SIG-M5 treated with dmso at 0.1 percent for 504 hours (cell line): ENCODE measurements around the gene IFT122.
A peak's percentile ranks its signal among the peaks of the same experiment; 100 is the strongest.
"Not testable (repeated sequence)": the region's sequence is repeated elsewhere in the genome, so short reads cannot be mapped to it uniquely, and the experiment has no call there.

Experiments used
- DNase-seq: peaks from one replicate; lab custom pipeline; 2025; ENCODE audit not compliant: unreplicated experiment; lab: John Stamatoyannopoulos, UW

The IFT122 gene

DNA sequence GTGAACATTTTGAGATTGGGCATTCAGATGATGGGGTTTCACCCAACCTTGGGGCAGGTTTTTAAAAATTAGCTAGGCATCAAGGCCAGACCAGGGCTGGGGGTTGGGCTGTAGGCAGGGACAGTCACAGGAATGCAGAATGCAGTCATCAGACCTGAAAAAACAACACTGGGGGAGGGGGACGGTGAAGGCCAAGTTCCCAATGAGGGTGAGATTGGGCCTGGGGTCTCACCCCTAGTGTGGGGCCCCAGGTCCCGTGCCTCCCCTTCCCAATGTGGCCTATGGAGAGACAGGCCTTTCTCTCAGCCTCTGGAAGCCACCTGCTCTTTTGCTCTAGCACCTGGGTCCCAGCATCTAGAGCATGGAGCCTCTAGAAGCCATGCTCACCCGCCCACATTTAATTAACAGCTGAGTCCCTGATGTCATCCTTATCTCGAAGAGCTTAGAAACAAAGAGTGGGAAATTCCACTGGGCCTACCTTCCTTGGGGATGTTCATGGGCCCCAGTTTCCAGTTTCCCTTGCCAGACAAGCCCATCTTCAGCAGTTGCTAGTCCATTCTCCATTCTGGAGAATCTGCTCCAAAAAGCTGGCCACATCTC lies 94.5 kb downstream of the IFT122 start:
- no peak for DNase-seq

DNA sequence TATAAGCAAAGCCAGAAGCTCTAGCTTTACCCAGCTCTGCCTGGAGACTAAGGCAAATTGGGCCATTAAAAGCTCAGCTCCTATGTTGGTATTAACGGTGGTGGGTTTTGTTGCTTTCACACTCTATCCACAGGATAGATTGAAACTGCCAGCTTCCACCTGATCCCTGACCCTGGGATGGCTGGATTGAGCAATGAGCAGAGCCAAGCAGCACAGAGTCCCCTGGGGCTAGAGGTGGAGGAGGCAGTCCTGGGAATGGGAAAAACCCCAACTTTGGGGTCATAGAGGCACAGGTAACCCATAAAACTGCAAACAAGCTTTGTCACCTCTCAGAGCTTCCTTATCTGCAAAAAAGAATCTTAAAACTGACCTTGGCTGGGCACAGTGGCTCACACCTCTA lies 95.1 kb downstream of the IFT122 start:
- DNase-seq = no peak

DNA sequence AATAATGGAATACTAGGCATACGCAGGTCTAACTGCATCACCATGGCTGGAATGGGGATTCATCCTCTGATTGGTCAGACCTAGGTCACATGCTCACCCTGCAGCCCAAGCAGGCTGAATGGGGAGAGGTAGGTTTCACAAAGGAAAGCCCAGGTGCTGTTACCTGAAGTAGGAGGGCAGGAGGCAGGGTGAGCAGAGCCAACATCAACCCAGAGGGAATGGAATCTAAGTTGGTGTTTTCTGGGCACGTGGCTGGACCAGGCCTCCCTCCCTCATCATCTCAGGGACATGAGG lies 96.3 kb downstream of the IFT122 start:
- DNase-seq = no peak

DNA sequence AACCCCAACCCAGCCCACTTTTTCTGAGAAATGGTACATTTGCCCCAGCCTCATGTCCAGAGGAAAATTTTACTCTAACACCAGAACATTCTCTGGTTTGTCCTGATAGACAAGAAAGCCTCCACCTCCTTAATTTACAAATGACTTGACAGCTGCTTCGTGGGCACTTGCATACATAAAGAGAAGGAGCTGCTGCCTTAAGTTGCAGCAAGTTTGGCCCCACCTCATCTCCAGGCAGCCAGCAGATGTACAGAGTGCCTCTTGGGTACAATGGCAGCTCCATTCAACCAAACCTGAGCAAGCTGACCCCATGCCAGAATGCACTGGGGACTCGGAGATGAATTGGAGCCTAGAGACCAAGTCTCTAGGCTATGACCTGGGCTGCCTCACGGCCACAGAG lies 96.8 kb downstream of the IFT122 start:
- no peak for DNase-seq

DNA sequence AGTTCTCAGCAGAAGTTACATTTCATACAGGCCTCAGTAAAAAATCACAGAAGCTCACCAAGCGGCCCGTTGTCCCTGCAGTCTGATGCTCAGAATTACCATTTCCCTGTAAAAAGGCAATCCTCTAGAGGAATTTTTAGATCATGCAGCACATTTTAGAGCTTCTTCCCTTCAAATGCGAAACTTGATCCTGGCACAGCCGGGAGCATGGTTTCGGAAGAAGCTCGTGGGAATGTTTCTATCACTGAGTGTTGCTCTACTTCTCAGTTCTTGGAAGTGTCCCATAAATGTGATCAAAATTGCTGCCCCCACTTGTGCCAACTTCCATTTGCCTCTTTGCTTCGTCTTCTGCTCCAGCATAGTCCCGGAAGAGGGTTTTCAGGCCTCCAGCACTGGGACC lies 99.2 kb downstream of the IFT122 start:
- no peak for DNase-seq

DNA sequence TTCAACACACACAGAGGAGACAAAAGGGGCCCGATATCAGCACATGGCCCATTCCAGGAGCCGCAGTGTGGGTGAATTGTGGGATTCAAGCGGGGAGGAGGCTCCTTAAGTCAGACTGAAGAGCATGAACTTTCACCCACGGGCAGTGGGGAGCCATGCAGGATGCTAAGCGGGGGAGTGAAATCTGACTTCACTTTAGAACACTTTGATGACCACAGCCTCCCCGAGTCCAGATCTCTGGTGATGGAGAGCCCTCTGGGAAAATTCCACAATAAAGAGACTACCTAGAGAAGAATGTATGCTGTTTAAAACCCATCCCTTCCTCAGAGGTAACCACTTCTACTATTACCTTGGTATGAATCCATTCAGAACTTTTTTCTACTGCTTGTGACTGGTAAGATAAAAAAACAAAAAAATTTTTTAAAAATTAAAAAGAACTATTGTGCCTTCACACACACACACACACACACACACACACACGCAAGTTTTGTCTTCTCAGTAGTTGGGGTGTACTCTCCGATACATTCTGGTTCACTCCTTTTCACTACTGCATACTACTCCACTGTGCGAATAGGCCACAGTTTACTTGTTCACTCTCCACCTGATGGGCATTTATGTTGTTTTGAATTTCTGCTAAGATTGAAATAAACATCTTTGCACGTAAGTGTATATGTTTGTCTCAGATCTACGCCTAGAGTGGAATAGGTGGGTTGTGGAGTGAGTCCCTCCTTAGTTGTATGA lies 100.9 kb downstream of the IFT122 start:
- no peak for DNase-seq

DNA sequence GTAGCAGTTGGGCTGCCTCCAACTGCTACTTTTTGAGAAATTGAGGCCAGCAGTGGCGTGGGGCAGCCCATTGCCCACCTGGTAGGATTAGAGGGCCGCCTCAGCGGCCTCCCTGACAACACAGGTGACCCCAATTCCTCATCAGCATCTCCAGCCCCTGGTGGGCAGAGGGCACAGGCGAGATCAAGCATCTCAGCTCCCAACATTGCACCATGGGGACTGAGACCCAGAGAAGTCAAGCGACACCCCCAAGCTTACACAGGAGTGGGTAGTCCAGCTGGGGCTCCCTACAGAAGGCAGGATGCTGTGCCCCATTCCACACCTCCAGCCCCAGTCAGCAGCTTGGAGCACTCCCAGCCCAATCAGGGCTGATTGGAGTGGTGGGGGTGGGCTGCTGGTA lies 102.7 kb downstream of the IFT122 start:
- no peak for DNase-seq

DNA sequence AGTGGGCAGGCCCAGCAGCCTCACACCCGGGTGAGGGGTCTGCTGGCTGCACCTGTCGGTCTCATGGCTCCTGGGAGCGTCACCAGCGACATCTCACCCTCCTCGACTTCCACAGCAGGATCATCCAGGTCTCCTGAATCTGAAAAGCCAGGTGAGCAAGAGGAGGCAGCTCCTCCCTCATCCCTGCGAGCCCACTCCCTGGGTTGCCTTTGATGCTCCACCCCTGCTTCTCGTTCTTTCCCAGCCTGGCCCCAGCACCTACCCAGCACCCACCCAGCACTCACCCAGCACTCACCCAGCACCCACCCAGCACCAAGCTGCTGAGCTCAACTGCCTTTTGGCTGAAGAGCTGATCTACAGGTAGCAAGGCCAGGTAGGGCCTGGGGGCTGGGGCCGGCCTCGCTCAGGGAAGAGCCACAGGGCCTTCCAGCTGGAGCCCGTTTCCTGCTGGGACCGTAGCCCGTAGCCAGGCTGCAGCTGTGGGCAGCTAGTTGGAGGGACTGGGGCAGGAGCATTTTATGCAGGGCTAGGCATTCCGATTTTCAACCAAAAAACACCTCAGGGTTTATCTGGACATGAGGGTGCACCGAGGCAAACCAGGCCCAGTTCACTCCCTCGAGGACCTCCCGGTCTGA lies 103.2 kb downstream of the IFT122 start, which contains the start of gene H1-8:
H1-8 (plus strand) TSS at position 20 of the 635 bp plus-strand sequence; CDS start at position 64, 44 bp downstream.
- DNase-seq = no peak

DNA sequence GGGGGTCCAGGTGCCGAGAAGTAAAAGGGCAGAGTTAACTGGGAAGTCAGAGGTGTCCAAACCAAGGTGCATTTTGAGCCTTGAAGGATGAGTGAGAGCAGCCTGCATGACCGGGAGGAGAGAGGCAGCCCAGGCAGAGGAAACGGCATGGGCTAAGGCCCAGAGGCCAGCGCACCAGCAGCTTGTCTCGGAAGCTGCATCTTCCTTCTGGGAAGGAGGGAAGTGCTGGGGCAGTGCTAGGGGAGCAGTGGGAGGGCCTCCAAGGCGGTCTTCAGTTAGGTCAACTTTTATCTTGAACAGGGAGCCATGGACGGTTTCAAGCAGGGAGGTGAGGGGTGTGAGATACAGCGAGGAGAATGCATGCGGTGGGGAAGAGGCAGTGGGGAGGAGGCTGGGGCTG lies 104.0 kb downstream of the IFT122 start:
- DNase-seq = no peak

DNA sequence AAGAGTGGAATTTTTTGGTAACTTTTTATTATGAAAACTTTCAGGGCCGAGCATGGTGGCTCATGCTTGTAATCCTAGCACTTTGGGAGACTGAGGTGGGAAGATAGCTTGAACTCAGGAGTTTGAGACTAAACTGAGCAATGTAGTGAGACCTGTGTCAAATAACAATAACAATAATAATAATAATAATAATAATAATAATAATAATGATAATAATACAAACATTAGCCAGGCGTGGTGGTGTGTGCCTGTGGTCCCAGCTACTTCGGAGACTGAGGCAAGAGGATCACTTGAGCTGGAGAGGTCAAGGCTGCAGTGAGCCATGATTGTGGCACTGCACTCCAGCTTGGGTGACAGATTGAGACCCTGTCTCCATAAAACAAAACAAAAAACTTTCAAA lies 105.9 kb downstream of the IFT122 start:
- DNase-seq = not testable (repeated sequence)

DNA sequence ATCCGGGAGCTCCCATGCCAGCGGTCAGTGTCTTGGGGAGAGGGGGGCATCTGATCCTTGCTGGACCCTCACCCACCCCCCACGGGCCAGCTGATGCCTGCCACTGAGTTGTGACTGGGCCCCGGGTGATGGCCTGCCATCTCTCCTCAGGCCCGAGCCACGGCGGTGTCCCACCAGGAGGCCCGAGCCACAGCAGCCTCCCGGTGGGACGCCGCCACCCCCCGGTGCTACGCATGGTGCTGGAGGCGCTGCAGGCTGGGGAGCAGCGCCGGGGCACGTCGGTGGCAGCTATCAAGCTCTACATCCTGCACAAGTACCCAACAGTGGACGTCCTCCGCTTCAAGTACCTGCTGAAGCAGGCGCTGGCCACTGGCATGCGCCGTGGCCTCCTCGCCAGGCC lies 107.2 kb downstream of the IFT122 start:
- DNase-seq = no peak

DNA sequence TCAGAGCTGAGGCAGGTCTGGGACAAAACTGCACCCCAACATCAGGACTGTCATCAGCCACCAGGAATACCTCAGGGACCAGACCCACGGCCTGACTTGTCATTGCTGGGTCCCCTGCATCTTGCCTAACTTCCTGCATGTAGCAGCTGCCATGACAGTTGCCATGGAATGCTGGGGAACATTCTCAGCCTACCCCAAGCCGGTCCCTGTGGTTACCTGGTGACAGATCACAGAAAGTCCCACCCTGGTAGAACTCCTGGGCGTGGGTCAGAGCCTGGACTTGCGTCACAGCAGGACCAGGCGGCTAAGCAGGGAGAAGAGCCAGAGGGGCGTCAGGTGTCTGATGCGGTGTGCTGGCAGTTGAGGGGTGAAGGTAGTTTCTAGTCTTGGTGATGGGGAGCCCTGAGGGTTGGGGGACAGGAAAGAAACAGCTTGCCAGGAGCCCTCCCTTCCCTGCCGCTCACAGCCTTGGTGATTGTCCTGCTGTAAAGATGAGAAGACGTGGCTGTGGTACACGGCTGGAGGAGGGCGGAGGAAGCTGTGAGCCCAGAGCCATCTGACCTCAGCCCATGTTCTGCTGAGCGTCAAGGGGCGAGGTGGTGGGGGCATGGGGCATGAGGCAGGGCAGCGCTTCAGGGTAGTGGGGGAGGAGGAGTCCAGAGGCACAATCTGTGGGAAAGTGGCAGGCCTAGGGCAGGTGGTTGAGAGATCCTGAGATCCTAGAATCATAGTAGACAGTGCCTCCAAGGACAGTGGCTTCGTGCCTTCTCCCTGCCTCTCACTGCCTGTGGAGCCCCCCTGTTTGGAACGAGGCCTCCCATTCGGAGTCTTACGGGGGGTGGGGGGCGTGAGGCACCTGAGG lies 108.3 kb downstream of the IFT122 start:
- DNase-seq = no peak

DNA sequence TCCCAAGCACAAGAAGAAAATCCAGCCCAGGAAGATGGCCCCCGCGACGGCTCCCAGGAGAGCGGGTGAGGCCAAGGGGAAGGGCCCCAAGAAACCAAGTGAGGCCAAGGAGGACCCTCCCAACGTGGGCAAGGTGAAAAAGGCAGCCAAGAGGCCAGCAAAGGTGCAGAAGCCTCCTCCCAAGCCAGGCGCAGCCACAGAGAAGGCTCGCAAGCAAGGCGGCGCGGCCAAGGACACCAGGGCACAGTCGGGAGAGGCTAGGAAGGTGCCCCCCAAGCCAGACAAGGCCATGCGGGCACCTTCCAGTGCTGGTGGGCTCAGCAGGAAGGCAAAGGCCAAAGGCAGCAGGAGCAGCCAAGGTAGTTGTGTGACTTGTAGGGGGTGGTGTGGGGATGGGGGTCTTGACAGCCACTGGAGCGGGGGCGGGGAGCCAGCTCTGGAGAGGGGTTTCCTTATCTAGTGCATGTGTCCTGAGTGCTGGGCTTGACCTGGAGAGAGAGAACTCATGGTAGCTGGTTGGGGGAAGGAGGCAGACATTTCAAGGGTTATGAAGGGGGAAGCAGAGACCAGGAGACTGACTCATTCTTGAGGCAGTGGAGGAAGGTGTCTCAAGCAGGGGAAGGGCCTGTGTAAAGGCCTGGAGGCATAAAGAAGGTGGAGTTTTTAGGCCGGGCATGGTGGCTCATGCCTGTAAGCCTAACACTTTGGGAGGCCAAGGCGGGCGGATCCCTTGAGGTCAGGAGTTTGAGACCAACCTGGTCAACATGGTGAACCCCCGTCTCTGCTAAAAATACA lies 109.2 kb downstream of the IFT122 start:
- DNase-seq = peak; percentile 61

DNA sequence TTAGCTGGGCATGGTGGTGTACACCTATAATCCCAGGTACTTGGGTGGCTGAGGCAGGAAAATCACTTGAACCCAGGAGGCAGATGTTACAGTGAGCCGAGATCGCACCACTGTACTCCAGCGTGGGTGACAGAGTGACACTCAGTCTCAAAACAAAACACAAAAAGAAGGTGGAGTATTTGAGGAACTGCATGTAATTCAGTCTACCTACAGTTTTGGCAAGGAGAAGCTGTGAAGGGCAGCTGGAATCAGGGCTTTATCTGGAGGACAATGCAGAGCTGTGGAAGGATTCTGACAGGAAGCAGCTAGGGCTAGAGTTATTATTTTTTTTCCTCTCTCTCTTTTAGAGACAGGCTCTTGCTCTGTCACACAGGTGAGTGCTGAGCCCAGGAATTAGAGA lies 109.8 kb downstream of the IFT122 start:
- no peak for DNase-seq

DNA sequence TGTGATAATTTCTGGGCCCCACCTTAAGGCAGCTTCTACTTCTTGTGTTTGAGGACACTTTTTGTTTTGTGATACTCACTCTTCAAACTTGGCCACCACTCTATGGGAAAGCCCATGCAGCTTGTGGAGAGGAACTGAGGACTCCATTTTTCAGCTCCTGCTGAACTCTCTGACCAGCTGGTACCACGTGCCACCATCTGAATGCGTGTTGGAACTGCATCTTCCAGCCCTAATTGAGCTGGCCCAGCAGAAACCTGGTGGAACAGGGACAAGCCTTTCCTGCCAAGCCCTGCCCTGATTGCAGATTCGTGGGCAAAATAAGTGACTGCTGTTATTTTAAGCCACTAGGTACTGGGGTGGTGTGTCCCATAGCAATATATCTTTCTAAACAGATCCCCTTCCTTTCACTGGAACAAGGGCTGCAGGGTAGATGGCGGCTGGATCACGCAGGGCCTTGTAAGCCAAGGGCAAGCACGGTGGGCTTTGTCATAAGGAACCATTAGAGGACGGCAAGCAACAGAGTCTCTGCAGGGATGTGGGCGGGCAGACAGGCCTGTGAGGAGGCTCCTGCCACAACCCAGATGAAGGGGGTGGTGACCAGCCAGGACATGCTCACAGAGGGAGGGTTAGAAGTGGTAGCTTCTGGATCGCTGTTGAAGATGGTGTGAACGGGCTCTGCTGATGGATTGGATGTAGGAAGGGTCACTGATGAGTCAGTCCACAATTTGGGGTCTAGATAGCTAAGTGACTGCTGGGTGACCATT lies 112.4 kb downstream of the IFT122 start:
- no peak for DNase-seq

DNA sequence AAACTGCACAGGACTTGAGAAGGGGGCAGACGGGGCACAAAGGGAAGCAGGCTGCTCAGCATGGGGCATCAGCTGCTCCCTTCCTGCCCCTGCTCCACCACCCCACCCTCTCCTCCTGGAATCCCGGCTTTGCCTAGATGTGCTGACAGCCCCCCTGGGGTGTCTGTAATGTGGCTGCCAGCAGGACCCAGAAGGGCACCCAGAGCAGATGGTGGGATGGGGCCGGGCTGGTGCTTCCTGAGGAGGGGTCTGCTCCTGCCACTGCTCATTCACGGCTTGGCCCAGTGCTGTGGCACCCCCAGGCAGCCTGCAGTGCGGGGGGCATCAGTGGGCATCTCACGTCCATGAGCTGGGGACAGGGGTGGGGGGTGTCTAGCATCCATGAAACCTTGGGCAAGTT lies 113.1 kb downstream of the IFT122 start:
- no peak for DNase-seq

DNA sequence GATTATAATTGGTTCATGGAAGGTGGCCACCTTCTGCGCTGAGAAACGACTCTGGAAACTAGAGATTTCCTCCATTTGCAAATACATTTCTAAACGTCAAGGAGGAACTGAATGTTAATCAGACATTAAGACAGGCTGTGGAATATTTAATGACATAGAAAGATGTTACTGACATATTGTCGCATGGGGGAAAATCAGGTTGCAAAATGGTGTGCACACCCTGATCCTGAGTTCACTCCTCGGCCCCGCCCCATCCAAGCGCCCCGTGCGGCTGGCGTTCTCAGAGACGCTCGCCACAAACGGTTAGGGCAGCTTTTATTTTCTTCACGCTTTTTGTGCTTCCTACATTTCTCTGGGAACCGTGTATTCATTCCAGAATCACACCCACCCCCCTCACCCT lies 113.7 kb downstream of the IFT122 start:
- peak; percentile 24 for DNase-seq

DNA sequence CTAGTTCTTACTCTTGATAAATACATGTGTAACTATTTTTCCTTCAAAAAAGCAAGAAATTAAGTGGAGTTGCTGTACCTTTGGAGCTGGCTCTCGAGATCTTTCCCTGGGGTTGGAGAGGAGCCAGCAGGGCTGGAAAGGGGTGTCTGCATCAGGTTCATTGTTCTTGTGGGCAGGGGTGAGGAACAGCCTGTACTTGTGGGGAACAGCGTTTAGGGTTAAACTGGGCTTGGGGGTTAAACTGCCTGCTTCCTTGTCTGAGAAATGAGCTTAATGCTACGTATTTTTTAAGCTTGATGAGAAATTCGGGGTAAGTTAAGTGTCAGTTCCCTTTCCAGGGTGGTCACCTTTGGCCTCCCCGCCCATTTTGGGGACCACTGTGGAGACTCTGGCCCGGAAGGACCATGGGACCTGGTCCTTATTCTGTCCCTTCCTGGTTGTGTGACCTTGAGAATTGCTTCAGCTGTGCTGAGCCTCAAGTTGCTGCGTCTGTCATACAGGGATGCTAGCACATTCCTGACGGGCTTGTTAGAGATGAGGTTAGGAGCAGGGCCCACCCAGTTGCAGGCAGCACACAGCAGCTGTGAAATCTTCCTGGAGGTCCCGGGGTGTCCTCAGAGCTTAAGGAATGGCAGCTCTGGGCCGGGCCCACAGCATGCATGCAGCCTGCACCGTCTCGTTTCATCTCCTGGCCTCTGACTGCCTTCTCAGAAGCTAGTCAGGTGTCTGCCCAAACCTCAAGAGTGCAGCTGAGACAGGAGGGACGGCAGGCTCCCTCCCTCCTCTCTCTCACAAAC lies 114.5 kb downstream of the IFT122 start:
- DNase-seq = no peak

DNA sequence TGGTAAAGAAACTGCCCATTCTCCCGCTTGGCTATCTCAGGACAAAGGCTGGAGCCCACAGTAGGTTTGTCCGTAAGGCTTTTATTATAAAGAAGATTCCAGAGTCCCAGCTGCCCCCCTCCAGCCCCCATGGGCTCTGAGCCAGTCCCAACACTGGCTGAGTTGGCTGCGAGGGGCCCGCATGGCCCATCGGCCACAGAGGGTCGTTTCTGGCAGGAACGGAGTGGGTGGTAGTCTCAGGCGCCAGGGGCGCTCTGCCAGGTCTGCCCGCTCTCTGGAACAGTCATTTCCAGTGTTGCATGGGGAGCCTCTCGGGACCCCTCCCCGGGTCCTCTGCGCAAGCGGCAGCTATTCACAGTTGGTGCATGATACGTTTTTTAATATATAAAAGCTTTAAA lies 115.1 kb downstream of the IFT122 start:
- no peak for DNase-seq
